ENCODE data around the gene MTFP1. TPM values are rescaled to one million over a fixed set of nuclear protein-coding genes. Genes with fewer than 3 reads are reported as not detected.
A peak's percentile ranks its signal among the peaks of the same experiment; 100 is the strongest.
"Not testable (repeated sequence)": the region's sequence is repeated elsewhere in the genome, so short reads cannot be mapped to it uniquely, and the experiment has no call there.

Gene MTFP1
- total RNA-seq, 2 donors from 2014 or later: 25.9 to 30.8 TPM

DNA sequence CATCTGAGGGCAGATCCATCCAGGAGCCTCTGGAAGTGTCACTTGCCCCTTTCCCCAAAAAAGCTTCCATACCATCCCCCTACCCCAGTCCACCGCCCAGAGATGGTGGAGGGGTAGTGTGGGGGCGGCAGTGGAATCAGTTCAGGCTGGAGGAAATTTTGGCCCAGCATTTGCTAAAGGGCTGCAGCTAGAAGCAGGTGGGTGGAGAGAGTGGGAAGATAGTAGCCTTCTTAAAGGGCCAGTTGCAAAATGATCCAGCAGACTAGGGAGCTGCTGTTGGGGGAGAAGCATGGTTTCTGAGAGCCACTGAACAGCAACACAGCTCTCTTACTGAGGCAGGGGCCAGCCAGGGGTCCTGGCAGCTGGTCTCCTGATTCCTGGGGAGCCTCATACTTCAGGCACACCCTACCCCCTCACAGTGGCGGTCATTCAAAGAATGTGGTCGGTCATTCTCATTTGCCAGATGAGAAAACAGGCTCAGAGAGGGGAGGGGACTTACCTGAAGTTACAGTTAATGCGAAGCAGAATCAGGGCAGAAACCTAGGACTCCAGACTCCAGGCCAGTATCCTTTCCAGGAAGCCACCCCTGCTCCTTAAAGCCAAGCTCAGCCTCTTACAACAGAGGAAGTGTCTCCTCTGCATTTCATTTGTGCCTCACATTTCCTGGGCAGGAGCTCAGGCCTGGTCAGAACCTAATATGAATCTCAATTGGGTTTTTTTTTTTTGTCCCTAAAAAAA, 23.4 kb upstream of the MTFP1 start:
- H3K27me3 Mint-ChIP-seq (ENCODE audit: insufficient read depth): peaks cover 27% of the 10 kb centered on the region
- H3K4me1 Mint-ChIP-seq: peaks cover 24% of the 10 kb centered on the region
- Histone ChIP-seq H3K9ac (ENCODE audit: extremely low read depth, low read length, poor library complexity, severe bottlenecking) (no peak overlapping the region), H3K36me3 (ENCODE audit: control insufficient read depth, insufficient read depth, low read length) (peaks cover 22% of the 10 kb centered on the region), H3K9me3 (ENCODE audit: control insufficient read depth, low read length) (no peaks in the 10 kb centered on the region), H3K27ac (ENCODE audit: low read depth, low read length) (no peak overlapping the region), H3K27me3 (ENCODE audit: control insufficient read depth, insufficient read depth, low read length, poor library complexity, severe bottlenecking) (peaks cover 6% of the 10 kb centered on the region), H3K4me1 (ENCODE audit: control insufficient read depth, insufficient read depth, low read length) (peaks cover 3% of the 10 kb centered on the region), H3K4me3 (ENCODE audit: low read length) (no peak overlapping the region)
- no peak overlapping the region for H3K27ac Mint-ChIP-seq
- peaks cover 31% of the 10 kb centered on the region for H3K36me3 Mint-ChIP-seq (ENCODE audit: low read depth)
- peak; percentile 60 for DNase-seq
- 58 to 85% methylated on average over 2 to 5 of the region's 5 CpGs for WGBS, 2 experiments (ENCODE audit: insufficient coverage in 1 of 2, insufficient read length in 1 of 2)
- H3K9me3 Mint-ChIP-seq: no peaks in the 10 kb centered on the region
- TF ChIP-seq CTCF (conservative IDR thresholded peaks at IDR 0.05): no peak
- H3K4me3 Mint-ChIP-seq: no peak overlapping the region

DNA sequence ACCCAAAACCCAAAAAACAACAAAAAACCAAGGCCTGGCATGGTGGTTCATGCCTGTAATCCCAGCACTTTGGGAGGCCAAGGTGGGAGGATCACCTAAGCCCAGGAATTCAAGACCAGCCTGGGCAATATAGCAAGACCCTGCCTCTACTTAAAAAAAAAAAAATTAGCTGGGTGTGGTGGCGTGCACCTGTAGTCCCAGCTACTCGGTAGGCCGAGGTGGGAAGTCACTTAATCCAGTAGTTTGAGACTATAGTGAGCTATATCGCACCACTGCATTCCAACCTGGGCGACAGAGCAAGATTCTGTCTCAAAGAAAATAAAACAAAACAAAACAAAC, 22.8 kb upstream of the MTFP1 start:
- H3K27ac ChIP-seq (ENCODE audit: low read depth, low read length); H3K9ac ChIP-seq (ENCODE audit: extremely low read depth, low read length, poor library complexity, severe bottlenecking); DNase-seq; H3K9me3 ChIP-seq (ENCODE audit: control insufficient read depth, low read length); H3K4me1 ChIP-seq (ENCODE audit: control insufficient read depth, insufficient read depth, low read length); H3K27me3 ChIP-seq (ENCODE audit: control insufficient read depth, insufficient read depth, low read length, poor library complexity, severe bottlenecking); H3K9me3 Mint-ChIP-seq; H3K27ac Mint-ChIP-seq; H3K4me3 ChIP-seq (ENCODE audit: low read length); H3K4me3 Mint-ChIP-seq: not testable (repeated sequence)
- Mint-ChIP-seq H3K36me3 (ENCODE audit: low read depth) (peaks cover 33% of the 10 kb centered on the region), H3K27me3 (ENCODE audit: insufficient read depth) (peaks cover 23% of the 10 kb centered on the region), H3K4me1 (peaks cover 21% of the 10 kb centered on the region)
- 87 to 96% methylated on average over 5 of the region's 5 CpGs for WGBS, 2 experiments (ENCODE audit: insufficient coverage in 1 of 2, insufficient read length in 1 of 2)
- H3K36me3 ChIP-seq (ENCODE audit: control insufficient read depth, insufficient read depth, low read length): peaks cover 26% of the 10 kb centered on the region

GRCh38 chr22:30404307-30404706, 21.3 kb upstream of the MTFP1 start:
- Histone ChIP-seq H3K4me3 (ENCODE audit: low read length) (no peak overlapping the region), H3K9ac (ENCODE audit: extremely low read depth, low read length, poor library complexity, severe bottlenecking) (no peak overlapping the region), H3K4me1 (ENCODE audit: control insufficient read depth, insufficient read depth, low read length) (no peaks in the 10 kb centered on the region), H3K27ac (ENCODE audit: low read depth, low read length) (no peak overlapping the region), H3K36me3 (ENCODE audit: control insufficient read depth, insufficient read depth, low read length) (peaks cover 36% of the 10 kb centered on the region), H3K9me3 (ENCODE audit: control insufficient read depth, low read length) (no peaks in the 10 kb centered on the region), H3K27me3 (ENCODE audit: control insufficient read depth, insufficient read depth, low read length, poor library complexity, severe bottlenecking) (no peaks in the 10 kb centered on the region)
- Mint-ChIP-seq H3K9me3 (no peaks in the 10 kb centered on the region), H3K27me3 (ENCODE audit: insufficient read depth) (peaks cover 7% of the 10 kb centered on the region), H3K4me3 (no peak overlapping the region), H3K27ac (no peak overlapping the region), H3K4me1 (peaks cover 7% of the 10 kb centered on the region), H3K36me3 (ENCODE audit: low read depth) (peaks cover 44% of the 10 kb centered on the region)
- WGBS, 2 experiments (ENCODE audit: insufficient coverage in 1 of 2, insufficient read length in 1 of 2): 75 to 87% methylated on average over 6 of the region's 6 CpGs
- no peak for TF ChIP-seq CTCF (conservative IDR thresholded peaks at IDR 0.05)
- no peak for DNase-seq

GRCh38 chr22:30405731-30406130, 19.8 kb upstream of the MTFP1 start:
- H3K9me3 Mint-ChIP-seq: no peaks in the 10 kb centered on the region
- no peaks in the 10 kb centered on the region for H3K4me1 ChIP-seq (ENCODE audit: control insufficient read depth, insufficient read depth, low read length)
- no peak overlapping the region for H3K9ac ChIP-seq (ENCODE audit: extremely low read depth, low read length, poor library complexity, severe bottlenecking)
- WGBS, 2 experiments (ENCODE audit: insufficient coverage in 1 of 2, insufficient read length in 1 of 2): 94 to 100% methylated on average over 2 to 4 of the region's 4 CpGs
- no peak overlapping the region for H3K27ac Mint-ChIP-seq
- DNase-seq: no peak
- no peak overlapping the region for H3K4me3 Mint-ChIP-seq
- H3K4me1 Mint-ChIP-seq: peaks cover 7% of the 10 kb centered on the region
- H3K36me3 Mint-ChIP-seq (ENCODE audit: low read depth): peaks cover 46% of the 10 kb centered on the region
- H3K36me3 ChIP-seq (ENCODE audit: control insufficient read depth, insufficient read depth, low read length): peaks cover 38% of the 10 kb centered on the region
- no peak overlapping the region for H3K4me3 ChIP-seq (ENCODE audit: low read length)
- H3K27me3 ChIP-seq (ENCODE audit: control insufficient read depth, insufficient read depth, low read length, poor library complexity, severe bottlenecking): no peaks in the 10 kb centered on the region
- no peak for TF ChIP-seq CTCF (conservative IDR thresholded peaks at IDR 0.05)
- no peak overlapping the region for H3K27ac ChIP-seq (ENCODE audit: low read depth, low read length)
- no peaks in the 10 kb centered on the region for H3K9me3 ChIP-seq (ENCODE audit: control insufficient read depth, low read length)
- H3K27me3 Mint-ChIP-seq (ENCODE audit: insufficient read depth): peaks cover 2% of the 10 kb centered on the region

All from endodermal cell (in vitro differentiated cells).